Embryonic facial prominence (tissue), 1 donor: ENCODE results near the gene HYAL1.
"Not testable (repeated sequence)": the region's sequence is repeated elsewhere in the genome, so short reads cannot be mapped to it uniquely, and the experiment has no call there.

ENCODE experiments used
- DNase-seq: peaks from one replicate; pipeline ENCODE4 v3.0.0-alpha.2; 2016; ENCODE audit errors: extremely low spot score

The HYAL1 gene

DNA sequence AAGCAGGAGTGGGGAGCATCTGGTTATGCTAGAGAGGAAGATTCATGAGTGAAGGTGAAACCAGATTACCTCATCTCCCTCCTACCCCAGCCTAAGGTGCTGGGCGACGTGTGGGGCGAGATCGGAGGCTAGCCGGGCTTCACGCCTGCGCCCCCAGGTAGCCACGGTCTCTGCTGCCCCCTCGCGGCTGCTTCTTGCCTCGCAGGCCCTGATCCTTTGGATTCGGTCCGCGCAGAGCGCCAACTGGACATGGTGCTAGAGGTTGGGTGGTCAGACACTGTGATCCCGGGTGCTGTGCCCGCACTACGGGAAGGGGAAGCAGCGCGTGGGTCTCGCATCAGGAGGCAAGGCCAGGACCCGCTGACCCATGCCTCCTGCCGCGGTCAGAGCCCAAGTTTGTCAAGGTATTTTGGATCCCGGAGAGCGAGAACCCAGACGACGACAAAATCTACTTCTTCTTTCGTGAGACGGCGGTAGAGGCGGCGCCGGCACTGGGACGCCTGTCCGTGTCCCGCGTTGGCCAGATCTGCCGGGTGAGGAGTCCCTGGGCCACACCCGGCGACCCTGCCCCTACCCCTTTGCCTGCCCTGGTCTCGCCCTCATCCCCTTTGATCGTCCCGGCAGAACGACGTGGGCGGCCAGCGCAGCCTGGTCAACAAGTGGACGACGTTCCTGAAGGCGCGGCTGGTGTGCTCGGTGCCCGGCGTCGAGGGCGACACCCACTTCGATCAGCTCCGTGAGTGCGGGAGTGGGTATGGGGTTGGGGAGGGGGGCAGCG, 30.3 kb downstream of the HYAL1 start:
- no peak for DNase-seq

DNA sequence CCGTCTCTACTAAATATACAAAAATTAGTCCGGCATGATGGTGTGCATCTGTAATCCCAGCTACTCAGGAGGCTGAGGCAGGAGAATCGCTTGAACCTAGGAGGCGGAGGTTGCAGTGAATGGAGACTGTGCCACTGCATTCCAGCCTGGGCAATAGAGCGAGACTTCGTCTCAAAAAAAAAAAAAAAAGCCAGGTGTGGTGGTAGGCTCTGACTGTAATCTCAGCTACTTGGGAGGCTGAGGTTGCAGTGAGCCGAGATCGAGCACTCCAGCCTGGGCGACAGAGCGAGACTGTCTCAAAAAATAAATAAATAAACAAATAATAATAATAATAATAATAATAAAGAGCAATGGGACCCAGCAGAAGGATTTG, 30.9 kb downstream of the HYAL1 start:
- not testable (repeated sequence) for DNase-seq

DNA sequence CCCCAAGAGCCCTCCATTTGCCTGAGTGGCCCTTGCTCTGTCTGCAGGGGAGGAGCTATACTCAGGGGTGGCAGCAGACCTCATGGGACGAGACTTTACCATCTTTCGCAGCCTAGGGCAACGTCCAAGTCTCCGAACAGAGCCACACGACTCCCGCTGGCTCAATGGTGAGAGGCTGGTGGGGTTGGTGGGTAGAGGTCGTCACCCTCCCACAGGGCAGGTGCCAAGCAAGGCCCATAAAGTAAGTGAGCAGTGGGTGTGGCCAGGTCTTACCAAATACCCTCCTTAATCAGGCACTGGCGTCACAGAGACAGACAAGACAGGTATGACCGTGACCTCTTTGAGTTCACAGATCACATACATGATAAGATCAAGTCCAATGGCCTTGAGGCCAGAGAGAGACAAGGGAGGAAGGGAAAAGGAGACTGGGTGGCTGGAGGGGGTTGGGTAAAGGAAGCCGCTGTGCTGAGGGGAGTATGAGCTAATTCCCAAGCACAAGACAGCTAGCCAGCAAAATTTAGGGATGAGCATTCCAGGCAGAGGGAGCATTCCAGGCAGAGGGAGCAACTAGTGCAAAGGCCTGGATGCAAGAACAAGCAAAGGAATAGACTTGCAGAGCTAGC, 31.9 kb downstream of the HYAL1 start:
- no peak for DNase-seq

DNA sequence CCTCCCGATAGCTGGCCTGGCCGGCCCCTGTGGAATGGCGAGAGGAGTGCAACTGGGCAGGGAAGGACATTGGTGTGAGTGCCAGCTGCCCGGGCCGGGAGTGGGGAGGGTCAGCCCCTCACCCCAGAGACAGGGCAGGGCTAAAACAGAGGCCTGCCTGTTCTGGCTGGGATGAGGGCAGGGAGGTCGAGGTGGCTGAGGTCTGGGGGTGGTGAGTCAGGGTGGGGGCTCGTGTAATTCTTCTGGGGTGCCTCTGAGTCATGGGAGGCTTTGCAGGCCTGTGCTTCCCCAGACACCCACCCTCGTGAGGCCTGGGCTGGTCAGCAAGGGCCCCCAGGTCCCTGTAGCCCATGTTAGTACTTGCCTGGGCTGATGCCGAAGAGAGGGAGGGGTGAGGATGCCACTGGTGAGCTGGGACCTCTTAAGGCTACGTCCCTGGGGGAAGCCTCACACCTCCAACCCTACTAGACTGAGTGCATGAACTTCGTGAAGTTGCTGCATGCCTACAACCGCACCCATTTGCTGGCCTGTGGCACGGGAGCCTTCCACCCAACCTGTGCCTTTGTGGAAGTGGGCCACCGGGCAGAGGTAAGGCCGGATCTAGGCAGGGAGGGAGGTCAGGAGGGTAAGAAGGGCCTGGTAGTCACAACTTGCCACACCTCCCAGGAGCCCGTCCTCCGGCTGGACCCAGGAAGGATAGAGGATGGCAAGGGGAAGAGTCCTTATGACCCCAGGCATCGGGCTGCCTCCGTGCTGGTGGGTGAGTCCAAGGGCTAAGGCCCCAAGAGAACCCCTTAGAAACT, 32.8 kb downstream of the HYAL1 start:
- DNase-seq = no peak

DNA sequence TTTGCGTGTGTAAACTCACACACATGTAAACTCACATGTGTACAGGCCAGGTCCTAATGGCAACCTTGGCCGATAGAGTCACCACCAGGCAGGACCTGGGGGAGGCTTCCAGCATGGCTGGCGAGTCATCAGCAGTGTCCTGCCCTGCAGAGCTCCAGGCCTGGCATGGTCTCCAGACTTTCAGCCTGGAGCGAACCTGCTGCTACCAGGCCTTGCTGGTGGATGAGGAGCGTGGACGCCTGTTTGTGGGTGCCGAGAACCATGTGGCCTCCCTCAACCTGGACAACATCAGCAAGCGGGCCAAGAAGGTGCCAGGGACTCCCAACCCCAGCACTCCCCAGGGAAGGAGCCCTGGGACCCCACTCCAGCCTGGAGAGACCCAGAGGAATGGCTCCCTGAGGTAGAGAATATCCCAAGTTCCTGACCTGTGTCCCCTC, 33.4 kb downstream of the HYAL1 start:
- DNase-seq = no peak

DNA sequence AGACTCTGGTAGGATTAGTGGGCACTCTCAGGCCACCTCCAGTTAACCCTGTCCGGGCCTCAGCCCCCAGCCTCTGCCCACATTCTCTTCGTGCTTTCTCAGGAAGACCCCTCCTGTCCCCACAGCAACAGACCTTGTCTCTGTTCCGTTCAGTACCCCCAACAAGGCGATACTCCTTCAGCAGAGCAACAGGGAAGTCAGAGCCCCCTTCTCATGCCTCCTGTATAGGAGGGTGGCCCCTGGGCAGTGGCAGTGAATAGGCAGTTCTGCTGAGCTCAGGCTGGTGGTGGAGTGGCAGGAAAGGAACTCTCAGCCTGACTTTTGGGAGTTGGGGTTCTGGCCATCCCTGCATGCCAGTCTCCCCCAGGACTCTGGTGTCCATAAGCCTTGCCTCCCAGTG, 33.9 kb downstream of the HYAL1 start:
- no peak for DNase-seq

DNA sequence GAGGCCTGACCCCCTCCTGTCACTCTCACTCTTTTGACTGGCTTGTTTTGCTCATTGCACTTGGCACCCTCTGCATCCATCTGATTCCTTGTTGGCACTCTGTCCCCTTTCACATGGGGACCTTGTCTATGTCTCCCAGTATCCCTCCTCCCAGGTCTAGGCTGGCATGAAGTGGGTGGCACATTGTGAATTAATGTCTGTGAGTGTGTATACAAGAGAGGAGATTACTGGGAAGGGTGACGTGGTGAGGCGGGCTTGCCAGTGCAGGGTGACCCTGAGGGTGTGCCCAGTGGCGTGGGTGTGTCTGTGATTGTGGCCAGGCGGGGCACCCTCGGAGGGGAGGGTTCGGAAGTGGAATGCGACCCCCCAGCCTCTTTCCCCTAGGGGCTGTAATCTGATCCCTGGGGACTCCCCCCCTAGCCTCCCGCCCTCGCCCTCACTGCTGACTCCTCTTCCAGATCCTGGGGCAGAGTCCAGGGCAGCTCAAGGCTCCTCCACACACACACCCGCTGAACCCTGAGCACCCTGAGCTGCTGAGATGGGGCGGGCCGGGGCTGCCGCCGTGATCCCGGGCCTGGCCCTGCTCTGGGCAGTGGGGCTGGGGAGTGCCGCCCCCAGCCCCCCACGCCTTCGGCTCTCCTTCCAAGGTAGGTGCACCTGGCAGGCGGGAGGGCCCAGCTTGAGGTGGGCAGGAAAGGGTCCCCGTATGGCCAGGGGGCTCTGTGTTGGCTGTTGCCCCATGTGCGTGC, 34.5 kb downstream of the HYAL1 start, which contains the start of gene SEMA3B:
Gene SEMA3B (plus strand): TSS at position 445 of the 749 bp plus-strand sequence. CDS start 94 bp downstream, at position 539.
- DNase-seq = no peak

DNA sequence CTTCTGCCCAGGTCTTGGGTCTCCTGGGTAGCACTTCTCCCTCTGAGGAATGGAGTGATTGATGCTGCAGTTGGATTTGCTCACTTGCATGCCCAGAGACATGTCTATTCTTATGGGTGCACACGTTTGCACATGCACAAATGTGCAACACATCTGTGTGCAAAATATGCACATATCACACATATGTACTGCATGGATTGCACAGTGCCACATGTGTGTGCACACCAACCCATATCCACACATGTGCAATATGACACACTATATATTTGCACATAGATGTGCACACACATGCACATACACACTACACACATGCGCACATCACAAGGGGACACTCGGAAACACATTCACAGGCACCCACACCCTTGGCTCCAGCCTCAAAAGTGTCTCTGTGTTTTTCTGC, 35.1 kb downstream of the HYAL1 start:
- DNase-seq = no peak

DNA sequence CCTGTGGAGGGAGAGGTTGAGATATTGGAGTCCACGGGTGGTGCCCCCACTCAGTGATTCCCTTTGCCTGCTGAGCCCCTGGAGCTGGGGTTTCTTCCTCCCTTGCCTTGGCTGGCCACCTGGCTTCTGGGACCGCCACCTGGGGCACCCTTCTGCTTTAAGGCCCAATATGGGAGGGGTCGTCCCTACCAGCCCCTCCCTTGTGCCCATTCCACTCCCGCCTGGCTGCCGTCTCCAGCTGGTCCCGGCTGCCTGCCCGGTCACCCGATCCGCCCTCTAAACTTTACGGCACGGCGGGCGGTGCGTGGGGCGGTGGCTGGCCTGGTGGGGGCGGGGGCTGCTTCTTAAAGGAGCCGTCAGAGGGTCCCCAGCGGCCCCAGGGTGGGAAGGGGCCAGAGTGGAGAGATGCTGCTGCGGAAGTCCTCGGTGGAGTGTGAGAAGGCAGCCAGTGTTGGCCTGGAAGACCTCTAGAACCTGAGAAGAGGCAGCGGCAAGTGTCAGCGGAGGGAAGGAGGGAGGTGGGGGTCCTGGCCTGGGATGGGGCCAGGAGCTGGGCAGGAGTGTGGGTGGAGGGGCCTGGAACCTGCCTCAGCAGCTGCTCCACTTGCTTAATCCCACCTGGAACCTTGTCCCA, 36.0 kb downstream of the HYAL1 start:
- DNase-seq = no peak

DNA sequence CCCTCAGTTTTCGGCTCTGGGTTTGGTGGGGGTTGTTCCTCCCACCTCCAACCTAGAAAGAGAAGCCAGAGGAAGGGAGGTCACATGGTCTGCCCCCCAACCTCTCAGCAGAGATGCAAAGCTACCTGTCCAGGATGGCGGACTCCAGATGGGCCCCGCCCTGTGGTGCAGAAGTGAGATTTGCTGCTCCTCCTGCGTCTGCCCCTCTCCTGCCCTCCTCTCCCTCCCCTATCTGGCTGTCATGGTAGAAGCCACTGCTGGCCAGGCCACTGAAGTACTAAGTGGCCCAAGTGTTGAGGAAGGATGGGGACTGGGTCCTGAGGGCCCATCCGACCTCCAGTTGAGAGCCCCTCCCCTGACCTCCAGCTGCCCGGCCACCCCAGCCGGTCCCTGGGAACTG, 36.5 kb downstream of the HYAL1 start:
- no peak for DNase-seq

DNA sequence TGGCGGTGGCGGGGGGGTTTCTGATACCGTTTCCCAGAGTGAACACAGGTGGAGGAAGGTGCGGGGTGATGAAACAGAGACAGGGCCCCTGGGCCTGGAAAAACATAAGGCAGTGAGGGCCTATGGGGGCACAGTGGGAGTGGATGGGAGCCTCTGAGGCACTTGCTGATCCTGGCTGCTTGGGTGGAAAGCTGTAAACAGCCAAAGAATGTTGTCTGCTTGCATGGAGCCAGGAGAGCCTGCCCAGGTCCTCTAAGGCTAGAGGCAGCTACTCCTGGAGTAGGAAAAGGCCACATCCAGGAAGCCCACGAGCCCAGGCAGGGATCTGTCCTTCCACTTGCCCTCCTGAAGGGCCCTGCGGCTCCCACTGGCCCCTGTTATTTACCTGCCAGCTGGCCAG, 37.4 kb downstream of the HYAL1 start:
- no peak for DNase-seq

DNA sequence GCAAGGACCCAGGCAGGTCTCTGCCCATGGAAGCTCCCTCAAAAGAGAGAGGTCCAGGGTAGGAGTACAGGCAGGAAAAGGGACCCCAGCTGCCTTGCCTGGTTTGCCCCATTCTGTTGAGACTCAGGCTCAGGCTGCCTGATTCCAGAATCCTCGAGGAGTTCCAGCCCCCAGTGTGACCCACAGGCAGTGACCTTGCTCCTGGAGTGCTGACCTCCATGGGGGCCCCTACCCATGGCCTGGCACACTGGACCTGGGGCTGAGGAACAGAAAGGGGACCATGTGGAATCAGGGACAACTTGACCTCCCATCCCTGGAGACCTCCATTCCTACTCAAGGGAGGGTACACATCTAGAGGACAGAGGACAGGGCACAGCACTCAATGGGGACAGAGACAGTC, 37.8 kb downstream of the HYAL1 start:
- DNase-seq = no peak

DNA sequence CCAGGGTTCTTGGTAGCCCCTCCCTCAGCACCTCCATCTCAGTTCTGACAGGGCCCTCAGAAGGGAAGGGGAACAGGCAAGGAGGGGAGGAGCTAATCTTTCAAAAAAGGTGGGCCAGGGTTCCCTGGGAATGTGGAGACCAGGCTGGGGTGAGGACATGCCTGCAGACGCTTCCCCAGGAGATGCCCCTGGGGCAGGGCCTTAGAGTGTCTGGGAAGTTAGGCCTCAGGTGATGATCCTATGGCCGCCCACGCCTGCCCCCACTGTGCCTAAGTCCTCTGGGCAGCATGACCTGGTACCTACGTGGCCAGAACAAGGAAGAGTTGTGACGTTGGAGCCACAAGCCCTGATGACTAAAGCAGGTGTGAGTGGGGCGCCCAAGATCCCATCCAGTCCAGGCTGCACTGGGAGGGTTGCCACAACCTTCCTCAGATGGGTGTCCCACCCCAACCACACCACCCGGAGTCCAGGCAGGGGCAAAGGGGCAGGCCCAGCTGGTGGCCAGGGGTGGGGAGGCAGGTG, 38.3 kb downstream of the HYAL1 start:
- no peak for DNase-seq

DNA sequence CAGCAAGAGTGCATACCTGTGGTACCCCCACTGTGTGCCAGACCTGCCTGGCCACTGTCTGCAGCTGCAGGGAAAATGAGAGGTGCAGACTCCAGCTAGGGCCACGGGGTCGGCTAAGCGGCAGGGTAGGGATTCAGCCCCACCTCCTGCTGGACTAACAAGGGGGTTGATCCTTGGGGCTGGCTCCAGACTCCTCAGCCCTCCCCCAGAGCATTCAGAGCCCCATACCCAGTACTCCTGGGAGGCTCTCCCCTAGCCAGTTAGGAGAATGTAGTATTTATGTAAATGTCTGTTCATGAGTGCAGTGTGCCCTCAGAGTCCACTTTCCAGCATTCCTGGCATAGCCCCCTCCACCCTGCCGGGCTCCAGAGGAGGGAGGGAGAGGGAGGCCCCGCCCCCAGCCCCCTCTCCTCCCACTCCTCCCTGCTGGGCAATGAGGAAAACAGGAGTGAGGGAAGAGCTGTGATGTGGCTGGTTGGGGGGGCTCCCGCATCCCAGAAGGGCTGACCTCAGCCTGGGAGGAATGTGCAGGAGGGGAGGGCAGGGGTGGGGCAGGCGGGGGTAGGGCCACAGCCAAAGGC, 38.9 kb downstream of the HYAL1 start:
- peak; percentile 87 for DNase-seq

DNA sequence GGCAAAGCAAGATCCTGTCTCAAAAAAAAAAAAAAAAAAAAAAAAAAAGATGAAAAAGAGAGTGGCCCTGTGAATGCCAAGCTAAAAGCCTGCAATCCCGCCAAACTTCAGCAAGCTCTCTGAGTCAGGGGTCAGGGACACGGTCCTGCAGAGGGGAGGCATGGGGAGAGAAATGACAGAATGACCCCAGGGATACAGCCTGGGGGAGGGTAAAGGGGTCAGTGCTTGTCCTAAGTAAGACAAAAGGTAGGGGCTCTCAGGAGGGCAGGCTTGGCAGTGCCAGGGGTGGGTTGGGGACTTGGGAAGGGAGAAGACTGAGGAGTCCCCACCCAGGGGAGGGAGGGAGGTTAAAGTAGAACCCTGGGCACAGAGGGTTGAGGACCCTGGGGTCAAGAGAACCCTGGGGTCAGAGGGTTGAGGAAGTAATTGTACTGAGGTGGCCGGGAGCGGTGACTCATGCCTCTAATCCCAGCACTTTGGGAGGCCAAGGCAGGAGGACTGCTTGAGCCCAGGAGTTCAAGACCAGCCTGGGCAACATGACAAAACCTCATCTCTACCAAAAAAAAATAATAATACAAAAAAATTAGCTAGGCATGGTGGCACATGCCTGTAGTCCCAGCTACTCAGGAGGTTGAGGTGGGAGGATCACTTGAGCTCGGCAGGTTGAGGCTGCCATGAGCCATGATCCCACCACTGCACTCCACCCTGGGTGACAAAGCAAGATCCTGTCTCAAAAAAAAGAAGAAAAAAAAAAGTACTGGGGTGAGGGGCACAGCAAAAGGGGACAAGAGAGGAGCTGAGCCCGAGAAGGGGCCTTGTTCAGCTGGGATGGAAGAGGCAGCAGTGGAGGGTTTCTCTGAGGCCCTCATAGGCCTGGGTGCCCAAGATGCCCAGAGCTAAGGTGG, 39.6 kb downstream of the HYAL1 start:
- no peak for DNase-seq

DNA sequence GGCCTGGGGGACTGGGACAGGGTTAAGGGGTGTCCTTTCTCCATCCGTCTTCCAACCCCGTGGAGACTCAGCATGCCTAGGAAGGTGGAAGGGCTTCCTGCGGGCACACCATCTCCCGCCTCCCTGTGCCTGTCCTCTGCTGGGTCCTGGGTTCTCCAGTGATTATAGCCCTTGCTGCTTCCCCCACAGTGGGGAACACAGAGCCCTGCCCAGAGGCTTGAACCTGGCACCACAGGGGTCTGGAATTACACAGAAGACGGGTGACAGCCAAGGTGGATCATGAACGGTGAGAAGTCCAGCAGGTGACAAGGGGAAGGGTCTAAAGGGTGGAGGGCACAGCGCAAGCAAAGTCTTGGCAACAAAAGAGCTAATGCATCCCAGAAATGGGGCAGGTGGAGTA, 40.6 kb downstream of the HYAL1 start:
- DNase-seq = no peak

DNA sequence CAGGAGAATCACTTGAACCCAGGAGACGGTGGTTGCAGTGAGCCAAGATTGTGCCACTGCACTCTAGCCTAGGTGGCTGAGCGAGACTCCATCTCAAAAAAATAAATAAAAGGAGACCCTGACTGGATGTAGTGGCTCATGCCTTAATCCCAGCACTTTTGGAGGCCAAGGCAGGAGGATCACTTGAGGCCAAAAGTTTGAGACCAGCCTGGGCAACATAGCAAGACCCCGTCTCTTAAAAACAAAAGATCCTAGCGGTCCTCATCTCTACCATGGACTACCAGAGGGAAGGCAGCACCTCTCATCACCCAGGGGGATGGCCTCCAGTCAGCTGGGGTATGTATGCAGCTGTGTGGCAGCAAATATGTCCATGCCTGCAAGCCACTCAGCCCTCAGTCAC, 41.2 kb downstream of the HYAL1 start:
- DNase-seq = not testable (repeated sequence)

DNA sequence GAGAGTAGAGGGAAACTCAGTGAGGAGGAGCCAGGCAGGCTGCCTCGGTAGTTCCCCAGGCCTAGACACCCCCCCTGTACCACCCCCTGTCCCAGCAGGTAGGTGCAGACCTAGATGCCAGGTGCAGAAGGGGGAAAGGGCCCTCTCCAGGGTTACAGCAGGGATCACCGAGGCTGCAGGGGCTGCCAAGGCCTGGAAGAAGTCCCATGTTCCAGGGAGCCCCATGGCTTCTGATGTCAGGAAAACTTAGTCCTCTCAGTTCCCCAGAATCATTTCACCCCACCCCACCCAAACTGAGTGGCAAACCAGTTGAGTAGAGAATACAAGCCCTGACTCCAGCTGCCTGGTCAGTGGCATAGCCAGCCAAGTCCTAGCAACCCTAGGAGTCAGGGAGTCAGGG, 41.9 kb downstream of the HYAL1 start:
- DNase-seq = no peak

DNA sequence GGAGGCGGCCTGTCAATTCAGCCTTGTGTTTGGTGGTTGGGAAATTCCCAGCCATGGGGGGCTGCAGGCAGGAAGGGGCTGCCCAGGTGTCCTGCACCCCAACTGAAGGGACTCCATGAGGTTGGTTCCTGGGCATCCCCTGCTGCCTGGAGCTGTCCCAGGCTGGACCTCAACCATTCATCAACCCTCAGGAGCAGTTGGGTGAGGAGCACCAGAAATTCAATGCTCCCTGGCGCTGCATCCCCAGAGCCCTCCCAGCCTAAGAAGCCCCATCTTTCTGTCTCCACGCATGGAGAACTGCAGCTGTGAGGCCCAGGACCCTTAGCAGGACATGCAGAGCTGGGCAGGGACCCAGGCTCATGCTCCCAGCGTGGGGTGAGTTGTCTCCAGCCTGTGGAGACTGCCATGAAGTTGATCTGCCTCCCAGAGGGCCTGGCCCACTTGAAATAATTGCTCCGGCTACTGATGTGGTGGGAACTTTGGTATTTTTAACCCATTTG, 42.4 kb downstream of the HYAL1 start:
- no peak for DNase-seq
